ENCODE measurements around the gene SSTR5. TPM values are rescaled to one million over a fixed set of nuclear protein-coding genes. Genes with fewer than 3 reads are reported as not detected.
"Not testable (repeated sequence)": the region's sequence is repeated elsewhere in the genome, so short reads cannot be mapped to it uniquely, and the experiment has no call there.

The SSTR5 gene
- total RNA-seq, 4 donors from 2014 or later: not detected

DNA sequence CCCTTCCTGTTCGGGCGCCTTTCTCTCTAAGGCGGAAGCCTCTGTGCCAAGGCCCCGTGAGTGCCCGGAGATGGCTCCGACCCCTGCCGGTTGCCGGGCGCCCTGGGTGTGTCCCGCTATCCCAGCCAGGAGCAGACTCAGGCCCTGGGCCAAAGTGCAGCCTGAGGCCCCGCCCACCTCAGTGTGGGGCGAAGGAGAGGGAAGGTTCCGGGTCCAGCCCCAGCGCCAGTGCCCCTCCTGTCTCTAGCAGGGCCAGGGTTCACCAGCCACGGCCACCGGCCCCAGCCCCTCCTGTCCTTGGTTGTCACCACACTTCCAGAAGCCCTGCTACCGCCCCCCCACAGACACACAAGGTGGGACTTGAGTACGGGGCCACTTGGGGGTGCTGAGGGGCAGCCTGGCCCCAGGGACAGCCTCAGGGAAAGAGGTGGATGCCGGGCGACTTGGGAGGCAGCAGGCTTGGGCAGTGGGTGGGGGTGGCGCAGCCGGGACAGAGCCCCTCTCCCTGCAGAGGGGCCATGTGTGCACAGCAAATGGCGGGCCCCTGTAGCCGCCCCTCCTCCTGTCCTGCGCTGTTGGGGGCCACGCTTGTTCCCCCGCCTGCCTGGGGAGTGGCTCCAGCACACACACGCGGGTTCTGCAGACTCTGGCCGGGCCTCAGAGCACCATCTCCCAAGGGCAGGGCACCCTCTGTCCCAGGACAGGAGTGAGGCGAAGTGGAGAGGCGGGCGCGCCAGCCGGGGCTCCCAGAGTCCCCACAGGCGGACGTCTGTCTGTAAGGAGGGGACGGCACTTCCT is 17.5 kb downstream of the SSTR5 start:
- peak; percentile 42 for DNase-seq
- H3K4me3 ChIP-seq: no peak overlapping the region
- H3K4me1 ChIP-seq: peaks cover 0 to 11% of the 10 kb centered on the region in 2 donors
- intact Hi-C loops (cut with DNase I; ENCODE audit: low total_unique reads): no loop called here
- H3K27ac ChIP-seq: no peak overlapping the region
- H3K9me3 ChIP-seq: peaks cover 0 to 8% of the 10 kb centered on the region in 2 donors
- no peaks in the 10 kb centered on the region for H3K36me3 ChIP-seq
- no peak for TF ChIP-seq POLR2A (IDR thresholded peaks at IDR 0.05)
- peak in 1 of 4 experiments; percentile 9 for TF ChIP-seq CTCF (IDR thresholded peaks at IDR 0.05)
- peaks cover 0 to 29% of the 10 kb centered on the region in 2 donors for H3K27me3 ChIP-seq

DNA sequence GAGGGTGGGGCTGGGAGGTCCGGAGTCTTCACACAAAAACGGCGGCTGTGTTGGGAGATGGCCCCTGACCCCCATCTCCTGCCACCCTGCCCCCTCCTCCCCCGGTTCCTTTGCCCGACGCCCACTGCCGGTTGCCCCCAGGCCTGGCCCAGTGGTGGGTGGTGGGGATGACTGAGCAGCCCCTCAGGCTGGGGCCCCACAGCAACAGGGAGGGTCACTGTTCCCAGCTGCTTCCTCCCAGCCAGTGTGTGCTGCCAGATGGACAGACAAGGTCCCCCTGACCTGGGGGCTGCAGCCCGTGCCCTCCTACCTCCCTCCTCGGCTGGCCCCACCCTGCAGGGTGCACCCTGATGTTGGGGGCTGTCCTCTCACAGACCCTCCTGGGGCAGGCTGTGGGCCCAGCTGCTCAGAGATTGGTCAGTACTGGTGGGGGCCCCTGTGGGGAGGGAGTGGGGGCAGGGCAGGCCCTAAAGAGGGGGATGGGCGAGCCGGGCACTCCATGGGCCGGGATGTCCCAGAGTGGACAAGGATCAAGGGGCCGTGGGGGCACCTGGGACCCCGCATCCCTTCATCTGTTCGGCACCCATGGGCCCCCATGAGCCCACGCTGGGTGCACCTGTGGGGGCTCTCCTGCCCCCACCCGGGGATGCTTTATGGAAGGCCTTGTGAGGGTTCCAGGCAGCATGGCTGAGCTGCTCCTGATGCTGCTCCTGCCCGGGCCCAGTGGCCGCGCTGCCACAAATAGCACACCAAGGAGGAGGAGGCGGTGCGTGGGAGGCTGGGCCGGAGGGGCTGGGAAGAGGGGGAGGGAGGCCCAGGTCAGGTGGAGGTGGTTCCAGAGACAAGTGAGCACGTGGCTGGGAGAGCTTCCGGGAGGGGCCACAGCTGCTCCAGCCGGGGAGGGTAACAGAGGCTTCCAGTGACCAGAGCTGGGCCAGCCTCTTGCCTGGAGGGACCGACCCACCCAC is 18.4 kb downstream of the SSTR5 start:
- H3K4me1 ChIP-seq: peaks cover 0 to 11% of the 10 kb centered on the region in 2 donors
- H3K4me3 ChIP-seq: no peak overlapping the region
- no peaks in the 10 kb centered on the region for H3K36me3 ChIP-seq
- no peaks in the 10 kb centered on the region for H3K9me3 ChIP-seq
- no peak overlapping the region for H3K27ac ChIP-seq
- no peak for DNase-seq
- peaks cover 0 to 29% of the 10 kb centered on the region in 2 donors for H3K27me3 ChIP-seq
- intact Hi-C loops (cut with DNase I; ENCODE audit: low total_unique reads): no loop called here
- no peak for TF ChIP-seq CTCF (IDR thresholded peaks at IDR 0.05)
- TF ChIP-seq POLR2A (IDR thresholded peaks at IDR 0.05): no peak

DNA sequence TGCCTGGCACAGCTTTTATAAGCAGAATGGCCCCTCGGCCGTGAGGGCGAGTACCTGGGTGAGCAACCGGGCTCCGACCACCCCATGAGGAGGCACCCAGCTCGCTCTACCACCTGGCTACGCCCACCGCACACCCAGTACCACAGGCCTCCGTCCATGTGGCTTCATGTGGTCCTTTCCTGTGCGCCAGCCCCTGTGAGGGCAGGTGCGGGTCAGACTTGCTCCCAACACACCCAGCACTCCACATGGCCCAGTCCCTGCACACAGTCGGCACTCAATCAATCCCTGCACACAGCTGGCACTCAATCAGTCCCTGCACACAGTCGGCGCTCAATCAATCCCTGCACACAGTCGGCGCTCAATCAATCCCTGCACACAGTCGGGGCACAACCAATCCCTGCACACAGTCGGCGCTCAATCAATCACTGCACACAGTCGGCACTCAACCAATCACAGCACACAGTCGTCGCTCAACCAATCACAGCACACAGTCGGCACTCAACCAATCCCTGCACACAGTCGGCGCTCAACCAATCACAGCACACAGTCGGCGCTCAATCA is 19.5 kb downstream of the SSTR5 start:
- H3K4me1 ChIP-seq: peaks cover 0 to 11% of the 10 kb centered on the region in 2 donors
- TF ChIP-seq POLR2A (IDR thresholded peaks at IDR 0.05) (no peak), CTCF (IDR thresholded peaks at IDR 0.05) (no peak)
- no peaks in the 10 kb centered on the region for H3K36me3 ChIP-seq
- H3K27ac ChIP-seq: no peak overlapping the region
- no peaks in the 10 kb centered on the region for H3K9me3 ChIP-seq
- peaks cover 0 to 26% of the 10 kb centered on the region in 2 donors for H3K27me3 ChIP-seq
- H3K4me3 ChIP-seq: no peak overlapping the region
- intact Hi-C loops (cut with DNase I; ENCODE audit: low total_unique reads): no loop called here
- no peak for DNase-seq

DNA sequence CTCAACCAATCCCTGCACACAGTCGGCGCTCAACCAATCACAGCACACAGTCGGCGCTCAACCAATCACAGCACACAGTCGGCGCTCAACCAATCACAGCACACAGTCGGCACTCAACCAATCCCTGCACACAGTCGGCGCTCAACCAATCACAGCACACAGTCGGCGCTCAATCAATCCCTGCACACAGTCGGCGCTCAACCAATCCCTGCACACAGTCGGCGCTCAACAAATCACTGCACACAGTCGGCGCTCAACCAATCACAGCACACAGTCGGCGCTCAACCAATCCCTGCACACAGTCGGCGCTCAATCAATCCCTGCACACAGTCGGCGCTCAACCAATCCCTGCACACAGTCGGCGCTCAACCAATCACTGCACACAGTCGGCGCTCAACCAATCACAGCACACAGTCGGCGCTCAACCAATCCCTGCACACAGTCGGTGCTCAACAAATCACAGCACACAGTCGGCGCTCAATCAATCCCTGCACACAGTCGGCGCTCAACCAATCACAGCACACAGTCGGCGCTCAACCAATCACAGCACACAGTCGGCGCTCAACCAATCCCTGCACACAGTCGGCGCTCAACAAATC is 20.2 kb downstream of the SSTR5 start:
- H3K27ac ChIP-seq; H3K36me3 ChIP-seq; intact Hi-C loops (cut with DNase I; ENCODE audit: low total_unique reads); H3K4me3 ChIP-seq; DNase-seq; H3K9me3 ChIP-seq: not testable (repeated sequence)
- Histone ChIP-seq H3K27me3 (peaks cover 0 to 19% of the 10 kb centered on the region in 2 donors), H3K4me1 (peaks cover 0 to 11% of the 10 kb centered on the region in 2 donors)

All from uterus (tissue), 4 donors.